ENCODE results near the gene MACROD2.

The MACROD2 gene

GRCh38 chr20:14765370-14765701 lies 770.0 kb downstream of the MACROD2 start:
- H3K9me3 ChIP-seq (ENCODE audit: insufficient read depth, low read length) = no peaks in the 10 kb centered on the region
- no peak for TF ChIP-seq SUZ12 (IDR thresholded peaks at IDR 0.05; ENCODE audit: extremely low read depth, insufficient read depth, insufficient read length)
- TF ChIP-seq ZNF274 (IDR thresholded peaks at IDR 0.05; ENCODE audit: low read depth, low read length) = no peak
- TF ChIP-seq YY1 (IDR thresholded peaks at IDR 0.05; ENCODE audit: insufficient read depth, insufficient read length) = no peak
- no peaks in the 10 kb centered on the region for H3K27me3 ChIP-seq (ENCODE audit: insufficient read depth, insufficient read length)
- no peaks in the 10 kb centered on the region for H3K4me1 ChIP-seq (ENCODE audit: insufficient read depth, insufficient read length)
- H3K4me3 ChIP-seq (ENCODE audit: insufficient read length, low read depth) = no peak overlapping the region
- no peak for DNase-seq (ENCODE audit: low read depth, low spot score)
- H3K9ac ChIP-seq (ENCODE audit: insufficient read length, low read depth) = no peak overlapping the region
- H3K36me3 ChIP-seq (ENCODE audit: insufficient read depth, insufficient read length, low read length) = no peaks in the 10 kb centered on the region

- H3K4me3 ChIP-seq (ENCODE audit: insufficient read length, low read depth) = no peak overlapping the region
- H3K36me3 ChIP-seq (ENCODE audit: insufficient read depth, insufficient read length, low read length) = no peaks in the 10 kb centered on the region
- TF ChIP-seq ZNF274 (IDR thresholded peaks at IDR 0.05; ENCODE audit: low read depth, low read length) (no peak), YY1 (IDR thresholded peaks at IDR 0.05; ENCODE audit: insufficient read depth, insufficient read length) (no peak), SUZ12 (IDR thresholded peaks at IDR 0.05; ENCODE audit: extremely low read depth, insufficient read depth, insufficient read length) (no peak)
- no peaks in the 10 kb centered on the region for H3K27me3 ChIP-seq (ENCODE audit: insufficient read depth, insufficient read length)
- H3K4me1 ChIP-seq (ENCODE audit: insufficient read depth, insufficient read length) = no peaks in the 10 kb centered on the region
- H3K9ac ChIP-seq (ENCODE audit: insufficient read length, low read depth) = no peak overlapping the region
- no peaks in the 10 kb centered on the region for H3K9me3 ChIP-seq (ENCODE audit: insufficient read depth, low read length)
- DNase-seq (ENCODE audit: low read depth, low spot score) = no peak
These were observed 778.2 kb downstream of the MACROD2 start for GRCh38 chr20:14773486-14773885.

- H3K36me3 ChIP-seq (ENCODE audit: insufficient read depth, insufficient read length, low read length) = no peaks in the 10 kb centered on the region
- no peak for DNase-seq (ENCODE audit: low read depth, low spot score)
- no peaks in the 10 kb centered on the region for H3K27me3 ChIP-seq (ENCODE audit: insufficient read depth, insufficient read length)
- H3K9me3 ChIP-seq (ENCODE audit: insufficient read depth, low read length) = no peaks in the 10 kb centered on the region
- H3K9ac ChIP-seq (ENCODE audit: insufficient read length, low read depth) = no peak overlapping the region
- no peaks in the 10 kb centered on the region for H3K4me1 ChIP-seq (ENCODE audit: insufficient read depth, insufficient read length)
- no peak overlapping the region for H3K4me3 ChIP-seq (ENCODE audit: insufficient read length, low read depth)
- no peak for TF ChIP-seq YY1 (IDR thresholded peaks at IDR 0.05; ENCODE audit: insufficient read depth, insufficient read length)
- TF ChIP-seq ZNF274 (IDR thresholded peaks at IDR 0.05; ENCODE audit: low read depth, low read length) = no peak
- TF ChIP-seq SUZ12 (IDR thresholded peaks at IDR 0.05; ENCODE audit: extremely low read depth, insufficient read depth, insufficient read length) = no peak
These were observed 780.5 kb downstream of the MACROD2 start for GRCh38 chr20:14775778-14776177.

GRCh38 chr20:14777591-14777990 lies 782.3 kb downstream of the MACROD2 start:
- H3K4me3 ChIP-seq (ENCODE audit: insufficient read length, low read depth) = no peak overlapping the region

GRCh38 chr20:14778096-14778495 lies 782.8 kb downstream of the MACROD2 start:
- Histone ChIP-seq H3K36me3 (ENCODE audit: insufficient read depth, insufficient read length, low read length) (no peaks in the 10 kb centered on the region), H3K4me1 (ENCODE audit: insufficient read depth, insufficient read length) (no peaks in the 10 kb centered on the region), H3K27me3 (ENCODE audit: insufficient read depth, insufficient read length) (no peaks in the 10 kb centered on the region), H3K9me3 (ENCODE audit: insufficient read depth, low read length) (no peaks in the 10 kb centered on the region), H3K4me3 (ENCODE audit: insufficient read length, low read depth) (no peak overlapping the region), H3K9ac (ENCODE audit: insufficient read length, low read depth) (no peak overlapping the region)
- TF ChIP-seq SUZ12 (IDR thresholded peaks at IDR 0.05; ENCODE audit: extremely low read depth, insufficient read depth, insufficient read length) = no peak
- TF ChIP-seq YY1 (IDR thresholded peaks at IDR 0.05; ENCODE audit: insufficient read depth, insufficient read length) = no peak
- no peak for TF ChIP-seq ZNF274 (IDR thresholded peaks at IDR 0.05; ENCODE audit: low read depth, low read length)
- DNase-seq (ENCODE audit: low read depth, low spot score) = no peak

More at GRCh38 chr20:14777591-14777990, 782.3 kb downstream of the MACROD2 start:
- no peaks in the 10 kb centered on the region for H3K9me3 ChIP-seq (ENCODE audit: insufficient read depth, low read length)
- no peak for DNase-seq (ENCODE audit: low read depth, low spot score)
- no peak overlapping the region for H3K9ac ChIP-seq (ENCODE audit: insufficient read length, low read depth)
- no peaks in the 10 kb centered on the region for H3K27me3 ChIP-seq (ENCODE audit: insufficient read depth, insufficient read length)
- TF ChIP-seq YY1 (IDR thresholded peaks at IDR 0.05; ENCODE audit: insufficient read depth, insufficient read length) (no peak), ZNF274 (IDR thresholded peaks at IDR 0.05; ENCODE audit: low read depth, low read length) (no peak), SUZ12 (IDR thresholded peaks at IDR 0.05; ENCODE audit: extremely low read depth, insufficient read depth, insufficient read length) (no peak)
- H3K36me3 ChIP-seq (ENCODE audit: insufficient read depth, insufficient read length, low read length) = no peaks in the 10 kb centered on the region
- H3K4me1 ChIP-seq (ENCODE audit: insufficient read depth, insufficient read length) = no peaks in the 10 kb centered on the region

- Histone ChIP-seq H3K36me3 (ENCODE audit: insufficient read depth, insufficient read length, low read length) (no peaks in the 10 kb centered on the region), H3K4me1 (ENCODE audit: insufficient read depth, insufficient read length) (no peaks in the 10 kb centered on the region), H3K27me3 (ENCODE audit: insufficient read depth, insufficient read length) (no peaks in the 10 kb centered on the region), H3K9ac (ENCODE audit: insufficient read length, low read depth) (no peak overlapping the region), H3K4me3 (ENCODE audit: insufficient read length, low read depth) (no peak overlapping the region), H3K9me3 (ENCODE audit: insufficient read depth, low read length) (no peaks in the 10 kb centered on the region)
- DNase-seq (ENCODE audit: low read depth, low spot score) = no peak
- no peak for TF ChIP-seq YY1 (IDR thresholded peaks at IDR 0.05; ENCODE audit: insufficient read depth, insufficient read length)
- no peak for TF ChIP-seq ZNF274 (IDR thresholded peaks at IDR 0.05; ENCODE audit: low read depth, low read length)
- TF ChIP-seq SUZ12 (IDR thresholded peaks at IDR 0.05; ENCODE audit: extremely low read depth, insufficient read depth, insufficient read length) = no peak
These were observed 783.6 kb downstream of the MACROD2 start for GRCh38 chr20:14778875-14779274.

GRCh38 chr20:14780508-14780907 lies 785.2 kb downstream of the MACROD2 start:
- H3K9me3 ChIP-seq (ENCODE audit: insufficient read depth, low read length) = no peaks in the 10 kb centered on the region
- no peaks in the 10 kb centered on the region for H3K36me3 ChIP-seq (ENCODE audit: insufficient read depth, insufficient read length, low read length)
- no peak overlapping the region for H3K4me3 ChIP-seq (ENCODE audit: insufficient read length, low read depth)
- TF ChIP-seq ZNF274 (IDR thresholded peaks at IDR 0.05; ENCODE audit: low read depth, low read length) (no peak), SUZ12 (IDR thresholded peaks at IDR 0.05; ENCODE audit: extremely low read depth, insufficient read depth, insufficient read length) (no peak), YY1 (IDR thresholded peaks at IDR 0.05; ENCODE audit: insufficient read depth, insufficient read length) (no peak)
- no peak overlapping the region for H3K9ac ChIP-seq (ENCODE audit: insufficient read length, low read depth)
- no peaks in the 10 kb centered on the region for H3K27me3 ChIP-seq (ENCODE audit: insufficient read depth, insufficient read length)
- H3K4me1 ChIP-seq (ENCODE audit: insufficient read depth, insufficient read length) = no peaks in the 10 kb centered on the region
- DNase-seq (ENCODE audit: low read depth, low spot score) = no peak

- no peak for TF ChIP-seq ZNF274 (IDR thresholded peaks at IDR 0.05; ENCODE audit: low read depth, low read length)
- no peaks in the 10 kb centered on the region for H3K4me1 ChIP-seq (ENCODE audit: insufficient read depth, insufficient read length)
- H3K9me3 ChIP-seq (ENCODE audit: insufficient read depth, low read length) = no peaks in the 10 kb centered on the region
- H3K27me3 ChIP-seq (ENCODE audit: insufficient read depth, insufficient read length) = no peaks in the 10 kb centered on the region
- H3K36me3 ChIP-seq (ENCODE audit: insufficient read depth, insufficient read length, low read length) = no peaks in the 10 kb centered on the region
- peak; percentile 23 for DNase-seq (ENCODE audit: low read depth, low spot score)
- no peak overlapping the region for H3K9ac ChIP-seq (ENCODE audit: insufficient read length, low read depth)
- H3K4me3 ChIP-seq (ENCODE audit: insufficient read length, low read depth) = no peak overlapping the region
These were observed 787.4 kb downstream of the MACROD2 start for GRCh38 chr20:14782731-14783130.
